Stimulated activated naive CD4-positive, alpha-beta T cell treated with Interleukin-2 at 50 U/mL for 16 hours (primary cell): ENCODE measurements around the gene RTN4RL1.

Source experiments
- DNase-seq: peaks from one replicate; lab custom pipeline; 2025; lab: John Stamatoyannopoulos, UW

Gene RTN4RL1

DNA sequence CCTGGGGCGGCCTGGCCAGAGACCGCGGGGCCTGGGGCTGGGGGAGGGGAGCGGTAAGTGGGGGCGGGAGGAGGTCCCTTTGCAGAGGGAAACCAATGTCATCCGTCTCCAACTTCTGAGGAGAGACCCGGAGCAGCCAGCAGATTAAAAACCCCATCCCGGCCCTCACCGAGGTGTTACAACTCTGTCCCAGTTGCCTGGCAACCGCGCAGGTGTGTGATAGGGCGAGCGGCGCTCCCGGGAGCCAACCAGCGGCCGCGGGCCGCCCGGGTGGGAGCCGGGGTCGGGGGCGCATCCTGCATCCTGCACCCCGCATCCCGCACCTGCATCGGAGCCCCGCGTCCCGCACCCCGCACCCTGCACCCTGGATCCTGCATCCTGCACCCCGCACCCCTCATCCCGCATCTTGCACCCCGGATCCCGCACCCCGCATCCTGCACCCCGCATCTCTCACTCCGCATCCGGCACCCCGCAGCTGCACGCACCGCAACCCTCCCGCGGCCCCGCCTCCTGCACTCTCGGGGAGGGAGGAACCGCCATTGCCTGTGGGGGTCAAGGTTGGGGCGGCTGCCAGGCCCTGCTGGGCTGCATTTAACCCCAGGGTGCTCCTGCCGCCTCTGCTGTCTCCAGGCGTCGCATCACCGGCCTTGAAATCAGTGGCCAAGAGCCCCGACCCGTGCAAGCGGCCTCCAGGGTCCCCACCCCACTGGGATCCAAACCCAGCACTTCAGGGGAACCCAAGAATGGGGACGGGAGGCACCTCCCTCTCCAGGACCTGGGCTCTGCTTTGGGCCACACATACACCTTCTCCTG, 47.3 kb downstream of the RTN4RL1 start:
- no peak for DNase-seq

DNA sequence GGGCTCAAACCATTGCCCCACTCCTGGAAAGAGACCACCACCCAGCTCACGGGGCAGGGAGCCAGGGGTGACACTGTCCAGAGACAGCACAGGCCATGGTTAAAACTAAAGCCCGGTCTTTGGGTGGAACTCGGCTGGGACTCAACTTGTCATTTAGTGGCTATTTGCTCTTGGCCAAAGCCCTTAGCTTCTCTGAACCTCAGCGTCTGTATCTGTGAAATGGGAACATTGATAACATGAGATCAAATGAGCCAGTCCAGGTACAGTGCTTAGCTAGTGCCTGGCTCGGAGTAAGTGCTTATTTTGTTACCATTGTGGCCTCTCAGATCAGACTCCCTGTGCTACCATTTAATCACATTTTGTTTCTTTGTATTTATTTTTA, 48.5 kb downstream of the RTN4RL1 start:
- no peak for DNase-seq

DNA sequence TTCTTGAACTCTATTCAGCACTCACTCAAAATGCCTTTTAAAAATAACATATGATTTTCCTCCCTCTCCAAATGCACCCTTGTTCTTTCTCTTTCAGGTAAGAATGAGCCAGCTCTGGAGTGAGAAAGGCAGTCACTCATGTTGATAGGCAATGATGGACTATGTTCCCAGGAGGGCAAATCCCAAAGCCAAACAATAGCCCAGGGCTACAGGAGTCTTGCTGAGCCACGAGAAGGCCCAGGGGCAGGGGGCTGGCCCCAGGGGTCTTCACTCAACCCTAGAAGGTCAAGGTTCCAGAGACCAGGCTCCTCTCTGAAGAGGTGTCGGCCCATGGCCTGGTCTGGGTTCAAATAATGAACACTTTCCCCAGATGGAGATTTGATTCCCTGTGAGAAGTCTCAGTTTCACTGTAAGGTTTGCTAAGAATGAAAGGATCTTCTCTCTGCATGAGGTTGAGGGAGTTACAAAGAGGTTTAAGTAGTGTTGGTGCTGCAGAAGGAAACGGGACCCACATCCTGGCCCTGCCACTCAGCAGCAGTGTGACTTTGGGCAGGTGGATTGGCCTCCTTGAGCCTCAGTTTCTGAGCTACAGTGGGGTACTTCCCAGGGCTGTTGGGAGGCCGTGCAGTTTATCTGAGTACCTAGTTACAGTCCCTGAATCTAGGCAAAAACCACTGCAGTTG, 49.0 kb downstream of the RTN4RL1 start:
- no peak for DNase-seq

DNA sequence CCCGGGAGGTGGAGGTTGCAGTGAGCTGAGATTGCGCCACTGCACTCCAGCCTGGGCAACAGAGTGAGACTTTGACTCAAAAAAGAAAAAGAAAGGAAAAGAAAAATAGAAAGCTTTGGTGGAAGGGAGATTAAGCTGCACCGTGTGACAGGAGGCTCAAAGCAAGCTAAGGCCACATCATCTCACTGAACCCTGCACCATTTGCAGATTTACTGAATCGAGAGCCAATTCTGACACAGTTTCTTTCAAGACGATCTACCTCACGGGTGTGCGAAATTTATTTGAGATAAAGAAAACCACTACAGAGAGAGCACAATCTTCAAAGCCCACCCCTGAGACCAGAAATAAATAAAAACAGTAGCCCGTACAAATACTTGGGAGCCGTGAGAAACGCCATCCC, 49.6 kb downstream of the RTN4RL1 start:
- DNase-seq = no peak

DNA sequence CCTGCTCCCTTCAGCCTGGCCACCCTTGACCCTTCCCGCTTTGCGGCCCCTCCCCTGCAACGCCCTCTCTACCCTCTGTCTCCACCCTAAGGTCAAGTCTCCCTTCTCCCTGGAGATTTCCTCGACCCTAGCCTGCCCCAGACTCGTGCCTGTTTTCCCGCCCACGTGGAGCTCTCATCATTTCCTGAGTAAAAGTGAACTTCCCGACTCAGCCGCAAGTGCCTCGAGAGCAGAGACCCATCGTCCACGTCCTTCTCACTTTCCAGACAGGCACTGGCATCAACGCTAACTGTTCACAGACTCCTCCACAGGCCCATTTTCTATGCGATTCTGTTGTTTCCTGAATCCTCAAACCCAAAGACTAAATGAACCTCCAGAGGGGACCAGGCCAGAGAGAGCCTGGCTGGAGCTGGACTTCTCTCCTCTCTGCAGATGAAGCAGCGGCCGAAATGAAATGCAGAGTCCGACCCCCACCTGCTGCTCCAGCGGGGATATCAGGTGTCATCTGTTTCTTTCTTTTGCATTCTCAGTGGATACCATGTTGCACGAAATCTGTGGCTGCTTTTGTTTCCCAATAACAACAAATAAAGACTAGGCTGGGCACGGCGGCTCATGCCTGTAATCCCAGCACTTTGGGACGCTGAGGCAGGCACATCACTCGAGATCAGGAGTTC, 52.5 kb downstream of the RTN4RL1 start:
- peak; percentile 4 for DNase-seq

DNA sequence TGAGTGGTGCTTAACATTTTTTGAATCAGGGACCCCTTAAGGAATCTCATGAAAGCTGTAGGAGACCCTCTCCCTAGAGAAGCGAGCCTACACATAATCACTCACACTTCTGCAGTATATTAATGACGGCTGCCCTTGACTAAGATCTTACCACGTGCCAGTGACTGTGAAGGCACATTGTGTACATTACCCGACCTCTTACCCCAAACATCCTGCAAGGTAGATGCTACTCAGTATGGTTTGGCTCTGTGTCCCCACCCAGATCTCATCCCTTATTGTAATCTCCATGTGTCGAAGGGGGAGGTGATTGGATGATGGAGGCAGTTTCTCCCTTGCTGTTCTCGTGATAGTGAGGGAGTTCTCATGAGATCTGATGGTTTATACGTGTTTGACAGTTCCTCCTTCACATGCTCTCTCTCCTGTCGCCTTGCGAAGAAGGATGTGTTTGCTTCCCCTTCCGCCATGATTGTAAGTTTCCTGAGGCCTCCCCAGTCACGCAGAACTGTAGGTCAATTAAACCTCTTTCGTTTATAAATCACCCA, 54.2 kb downstream of the RTN4RL1 start:
- DNase-seq = no peak

DNA sequence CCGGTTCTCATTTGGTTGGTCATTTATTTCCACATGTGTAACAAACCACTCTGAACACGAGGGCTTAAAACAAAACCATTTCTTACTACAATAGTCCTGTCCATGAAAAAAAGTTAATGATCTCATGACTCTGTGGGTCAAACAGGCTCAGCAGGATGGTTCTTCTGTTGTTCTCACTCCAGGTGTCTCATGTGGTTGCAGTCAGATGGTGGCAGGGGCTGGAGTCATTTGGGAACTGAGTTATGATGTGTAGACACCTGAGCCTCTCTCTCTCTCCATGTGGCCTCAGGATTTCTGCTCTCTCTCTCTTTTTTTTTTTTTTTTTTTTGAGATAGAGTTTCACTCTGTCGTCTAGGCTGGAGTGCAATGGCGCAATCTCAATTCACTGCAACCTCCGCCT, 55.4 kb downstream of the RTN4RL1 start:
- no peak for DNase-seq

DNA sequence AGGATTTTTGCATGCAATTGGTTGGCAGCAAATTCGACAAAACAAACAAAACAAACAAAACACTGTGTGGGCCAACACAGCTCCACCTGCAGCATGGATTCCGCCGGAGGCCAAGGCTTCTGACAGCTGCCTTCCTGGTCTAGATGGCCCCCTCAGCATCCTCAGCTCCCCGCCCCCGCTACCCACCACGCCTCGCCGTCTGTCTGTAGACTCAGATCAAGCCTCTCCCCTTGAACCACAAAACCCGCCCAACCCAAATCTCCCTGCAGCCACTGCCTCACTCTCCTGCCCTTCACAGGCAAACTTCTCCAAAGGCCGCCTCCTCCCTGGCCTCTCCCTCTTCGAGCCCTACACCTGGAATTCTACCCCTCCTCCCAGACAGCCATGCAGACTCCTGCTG, 57.9 kb downstream of the RTN4RL1 start:
- no peak for DNase-seq

DNA sequence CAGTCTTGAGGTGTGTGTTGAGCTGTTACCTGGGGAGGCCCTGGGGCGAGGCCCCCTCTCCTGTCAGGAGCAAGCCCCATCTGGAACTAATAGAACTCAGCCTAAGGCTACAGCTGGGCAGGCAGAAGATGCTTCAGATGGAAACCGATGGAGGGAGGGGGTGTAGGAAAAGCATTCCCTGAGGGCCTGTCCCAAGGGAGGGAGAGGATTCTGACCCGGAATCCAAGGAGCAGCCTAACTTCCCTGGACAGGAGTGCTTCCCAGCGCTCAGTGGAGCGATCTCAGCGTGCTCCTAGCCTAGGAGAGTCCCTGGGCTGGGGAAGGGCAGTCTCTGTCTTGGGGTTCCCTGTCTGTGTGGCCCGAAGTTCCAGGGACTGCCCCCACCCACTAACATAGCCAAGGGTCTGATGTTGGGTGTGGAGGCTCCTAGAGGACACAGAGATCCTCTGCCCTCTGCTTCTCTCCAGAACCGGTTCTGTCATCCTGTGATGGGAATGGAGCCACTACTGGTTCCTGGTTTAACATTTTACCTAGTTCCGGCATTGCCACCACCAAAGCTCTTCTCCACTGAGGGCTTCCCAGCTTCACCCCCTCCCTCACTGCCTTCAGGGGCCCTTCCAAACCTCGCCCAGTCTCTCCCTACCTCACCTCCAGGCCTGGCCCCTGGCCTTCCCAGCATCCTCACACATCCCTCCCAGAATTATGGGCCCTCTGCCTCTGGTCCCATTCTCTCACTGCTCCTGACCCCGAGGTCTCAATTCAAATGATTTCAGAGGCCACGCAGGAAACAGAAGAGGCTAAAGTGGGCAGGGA, 58.7 kb downstream of the RTN4RL1 start:
- DNase-seq = no peak

DNA sequence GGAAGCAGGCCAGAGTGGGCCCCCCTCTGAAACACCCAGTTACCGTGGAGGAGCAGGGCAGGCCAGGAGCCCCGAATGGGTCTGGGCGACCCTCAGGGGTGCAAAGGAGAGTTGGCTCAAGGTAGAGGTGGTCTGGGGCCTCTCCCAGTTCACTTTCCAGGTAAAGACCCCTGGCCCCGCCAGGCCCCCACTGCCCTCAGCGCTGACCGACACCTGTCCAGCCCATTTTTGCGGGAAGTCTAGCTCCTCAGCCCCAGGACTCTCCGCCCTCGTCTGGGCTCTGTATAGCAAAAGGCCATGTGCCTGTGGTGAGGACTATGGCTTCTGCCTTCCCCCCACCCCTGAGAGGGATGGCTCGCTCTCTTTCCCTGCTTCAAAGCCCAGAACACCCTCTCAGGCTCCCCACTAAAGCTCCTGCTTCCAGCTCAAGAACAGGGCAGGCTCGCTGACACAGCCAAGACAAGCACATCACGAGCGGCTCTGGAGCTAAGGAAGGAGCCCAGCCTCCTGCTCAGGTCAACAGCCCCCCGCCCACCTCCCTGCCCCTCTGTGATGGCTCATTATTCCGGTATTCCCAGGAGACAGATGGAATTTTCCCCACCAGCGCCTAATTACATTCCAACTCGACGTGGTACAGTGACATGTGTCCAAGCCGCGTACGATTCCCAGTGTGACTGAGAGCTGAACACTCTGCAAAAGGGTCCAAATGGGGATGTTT, 59.4 kb downstream of the RTN4RL1 start:
- DNase-seq = no peak

DNA sequence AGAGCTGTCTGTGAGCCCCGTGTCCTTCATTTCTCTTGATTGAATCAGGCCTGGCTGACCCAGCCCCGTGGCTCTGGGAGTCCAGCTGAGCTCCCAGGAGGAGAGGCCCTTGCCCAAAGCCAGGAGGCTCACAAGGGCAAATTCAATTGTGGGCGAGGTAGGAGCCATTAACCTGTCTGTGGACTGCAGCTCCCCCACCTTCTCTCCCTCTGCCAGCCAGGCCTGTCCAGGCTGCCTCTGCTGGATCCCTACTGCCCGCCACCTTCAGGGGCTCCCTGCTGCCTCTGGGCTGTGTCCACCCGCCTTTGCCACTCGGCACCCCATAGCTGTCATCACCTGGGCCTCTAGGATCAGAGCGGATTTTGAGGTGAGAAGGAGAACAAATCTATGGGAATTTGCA, 61.9 kb downstream of the RTN4RL1 start:
- DNase-seq = no peak

DNA sequence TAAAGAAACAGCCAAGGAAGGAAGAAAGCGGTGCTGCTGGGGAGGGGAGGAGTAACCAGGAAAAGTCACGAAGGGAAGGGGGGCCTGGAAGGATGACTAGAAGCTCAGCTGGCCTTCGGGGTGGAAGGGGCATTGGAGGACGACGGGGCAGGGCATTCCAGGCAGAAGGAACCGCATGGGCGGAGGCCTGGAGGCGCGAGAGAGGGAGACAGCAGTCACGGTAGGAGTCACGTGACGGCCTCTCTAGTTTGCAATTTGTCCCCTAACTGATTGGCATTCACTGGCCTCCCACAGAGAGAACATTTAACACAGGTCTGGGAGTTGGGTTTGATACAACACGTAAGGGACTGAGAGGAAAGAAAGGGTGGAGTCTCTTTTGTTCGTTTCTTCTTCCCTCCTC, 63.9 kb downstream of the RTN4RL1 start:
- DNase-seq = no peak

DNA sequence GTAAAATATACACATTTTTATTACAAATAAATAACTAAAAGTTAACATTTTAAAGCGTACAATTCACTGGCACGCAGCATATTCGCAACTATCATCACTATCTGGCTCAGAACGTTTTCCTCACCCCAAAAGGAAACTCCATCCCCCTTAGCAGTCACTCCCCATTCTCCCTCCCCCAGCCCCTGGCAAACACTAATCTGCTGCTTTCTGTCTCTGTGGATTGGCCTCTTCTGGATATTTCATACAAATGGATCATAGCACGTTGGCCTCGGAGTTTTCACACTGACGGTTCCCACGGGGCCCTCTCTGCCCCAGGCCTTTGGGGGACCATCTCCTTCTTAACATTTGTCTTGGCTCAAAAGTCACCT, 64.6 kb downstream of the RTN4RL1 start:
- DNase-seq = no peak

DNA sequence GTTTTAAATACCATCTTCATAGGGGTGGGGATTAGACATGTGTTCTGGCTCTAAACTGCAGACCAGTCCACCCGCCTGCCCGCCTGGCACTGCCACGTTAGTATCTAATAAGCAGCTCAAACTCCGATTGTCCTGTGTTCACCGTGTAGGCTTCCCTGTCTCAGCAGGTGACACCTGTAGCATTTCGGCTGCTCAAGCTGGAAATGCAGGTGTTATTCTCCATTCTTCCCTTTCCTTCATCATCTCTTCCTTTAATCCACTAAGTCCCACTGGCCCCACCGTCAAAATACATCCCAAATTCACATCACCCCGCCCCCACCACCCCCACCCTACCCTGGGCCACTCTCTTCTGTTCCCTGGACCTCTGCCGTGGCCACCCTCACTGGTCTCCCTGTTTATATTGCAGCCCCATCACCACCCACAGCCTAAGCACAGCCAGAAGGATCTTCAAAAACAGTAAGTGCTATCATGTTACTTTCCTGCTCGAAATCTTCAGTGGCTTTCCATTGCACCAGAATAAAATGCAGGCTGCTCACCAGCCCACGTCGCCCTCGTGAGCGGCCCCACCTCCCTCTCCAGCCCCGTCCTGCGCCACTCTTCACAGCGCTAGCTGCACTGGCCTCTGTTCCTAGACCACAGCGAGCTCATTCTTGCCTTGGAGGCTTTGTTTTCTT, 65.1 kb downstream of the RTN4RL1 start:
- DNase-seq = no peak

DNA sequence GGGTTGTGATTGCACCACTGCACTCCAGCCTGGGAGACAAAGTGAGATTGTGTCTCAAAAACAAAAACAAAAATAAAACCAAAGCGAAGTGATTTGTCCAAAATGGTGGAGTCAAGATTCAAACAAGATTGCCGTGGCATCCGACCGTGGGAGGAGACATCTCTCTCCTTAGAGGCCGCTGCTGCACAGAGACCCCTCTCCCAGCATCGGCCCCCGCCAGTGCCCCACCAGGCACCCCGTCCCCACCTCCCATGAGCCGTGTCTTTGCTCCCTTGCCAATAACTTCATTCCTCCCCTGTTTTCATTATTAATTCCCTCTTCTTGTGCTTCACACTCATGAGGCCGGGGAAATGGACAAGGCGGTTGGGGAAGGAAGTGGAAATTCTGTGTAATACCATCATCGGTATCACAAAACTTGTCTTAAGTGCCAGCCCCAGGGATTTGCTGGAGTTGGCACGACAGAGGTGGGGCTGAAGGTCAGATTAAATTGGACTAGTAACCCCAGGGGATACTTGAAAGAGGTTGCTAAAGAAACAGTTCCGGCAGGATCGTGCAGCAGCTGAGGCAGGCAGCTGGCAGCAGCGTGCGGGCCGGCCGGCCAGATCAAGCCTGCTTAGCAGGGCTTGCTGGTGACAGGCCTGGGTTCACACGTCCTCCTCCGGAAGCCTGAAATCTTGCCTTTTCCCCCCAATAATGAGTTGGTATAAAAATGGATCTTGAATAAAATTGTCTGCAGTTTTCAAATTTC, 66.8 kb downstream of the RTN4RL1 start:
- no peak for DNase-seq

DNA sequence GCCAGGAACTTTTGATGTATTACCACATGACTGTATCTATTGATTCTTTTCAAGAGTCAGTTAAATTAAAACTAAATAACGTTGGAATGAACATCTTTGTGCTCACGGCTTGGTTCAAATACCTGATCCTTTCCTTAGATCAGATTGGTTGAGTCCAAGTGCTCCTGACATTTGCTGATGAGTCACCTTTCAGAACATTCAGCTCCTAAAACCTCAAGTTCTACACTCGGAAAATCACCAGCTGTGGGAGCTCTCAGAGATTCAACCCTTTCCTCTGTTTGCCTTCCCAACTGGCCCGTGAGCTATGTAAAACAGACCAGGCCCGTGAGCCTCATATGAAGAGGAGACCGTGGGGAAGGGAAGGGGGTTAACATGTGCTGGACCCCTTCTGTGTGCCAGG, 68.1 kb downstream of the RTN4RL1 start:
- DNase-seq = no peak

DNA sequence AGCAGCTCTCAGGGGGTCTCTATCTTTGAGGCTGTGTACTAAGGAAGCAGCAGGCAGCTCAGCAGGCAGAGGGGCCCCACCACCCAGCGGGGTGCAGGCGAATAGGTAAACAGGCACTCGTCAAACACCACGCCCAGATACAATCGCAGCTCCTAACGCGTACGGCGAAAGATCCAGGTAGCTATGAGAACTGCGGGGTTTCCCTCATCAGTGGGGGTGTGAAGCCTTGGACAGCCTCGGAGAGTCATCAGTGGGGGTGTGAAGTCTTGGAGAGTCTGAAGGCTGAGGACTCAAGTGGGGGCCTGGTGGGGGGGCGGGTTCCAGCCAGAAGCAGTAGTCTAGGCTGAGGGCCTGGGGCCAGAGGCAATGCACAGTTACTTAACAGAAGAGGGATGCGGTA, 69.0 kb downstream of the RTN4RL1 start:
- no peak for DNase-seq

DNA sequence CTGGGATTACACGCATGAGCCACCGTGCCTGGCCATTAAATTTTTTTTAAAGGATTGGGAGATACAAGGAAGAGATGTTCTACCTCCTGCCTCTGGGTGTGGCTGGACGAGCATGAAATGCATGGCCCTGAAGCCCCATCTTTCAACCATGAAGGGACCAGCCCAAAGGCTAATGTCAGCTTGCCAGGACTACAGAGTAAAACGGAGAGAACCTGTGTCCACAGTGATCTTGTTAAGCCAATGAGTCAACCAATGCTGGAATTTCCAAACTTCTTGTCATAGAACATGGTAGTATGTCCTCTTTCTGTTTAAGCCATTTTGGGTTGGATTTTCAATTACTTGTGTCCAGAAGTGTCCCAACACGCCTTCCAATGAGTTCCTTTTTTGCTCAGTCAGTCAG, 71.3 kb downstream of the RTN4RL1 start:
- no peak for DNase-seq

DNA sequence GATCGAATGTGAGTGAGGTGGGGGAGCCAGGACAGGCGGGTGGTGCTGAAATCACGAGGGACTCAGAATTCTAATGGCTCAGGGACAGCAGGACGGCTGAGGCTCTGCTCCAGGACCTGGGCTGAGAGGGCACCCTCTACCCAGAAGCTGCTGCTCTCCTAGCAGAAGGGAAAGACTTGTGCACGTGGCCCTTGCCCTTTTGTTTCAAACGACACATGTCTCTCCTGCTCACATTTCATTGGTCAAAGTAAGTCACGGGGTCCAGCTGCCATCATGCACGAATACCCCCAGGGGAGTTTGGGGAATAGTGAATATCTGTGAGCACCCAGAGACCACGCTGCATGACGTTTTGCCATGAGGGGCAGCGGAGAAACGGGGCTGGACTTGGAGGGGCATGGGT, 73.2 kb downstream of the RTN4RL1 start:
- DNase-seq = no peak

DNA sequence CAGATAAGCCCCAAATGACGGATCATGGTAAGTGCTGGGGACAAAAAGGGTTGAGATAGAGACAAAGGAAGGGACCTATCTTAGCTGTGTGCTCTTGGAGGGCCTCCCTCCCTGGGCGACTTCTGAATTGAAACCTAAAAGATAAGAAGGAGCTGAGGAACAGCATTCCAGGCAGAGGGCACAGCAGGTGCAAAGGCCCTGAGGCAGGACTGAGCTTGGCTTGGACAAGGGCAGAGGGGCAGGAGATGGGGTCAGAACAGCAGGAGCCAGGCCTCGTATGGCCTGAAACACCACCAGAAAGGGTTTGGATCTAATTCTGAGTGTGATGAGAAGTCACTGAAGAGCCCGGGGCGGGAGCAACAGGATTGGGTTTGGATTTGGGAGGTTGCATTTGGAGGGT, 75.4 kb downstream of the RTN4RL1 start:
- DNase-seq = no peak
